Mucosa of gallbladder (tissue), 1 donor: ENCODE results near the gene ZZZ3. TPM values are rescaled to one million over a fixed set of nuclear protein-coding genes. Genes with fewer than 3 reads are reported as not detected.
"Not testable (repeated sequence)": the region's sequence is repeated elsewhere in the genome, so short reads cannot be mapped to it uniquely, and the experiment has no call there.

ENCODE experiments used
- DNase-seq: peaks from one replicate; pipeline ENCODE4 v3.0.0-alpha.2; 2020; ENCODE audit warnings: low spot score
- total RNA-seq: library from RNA; stranded (reverse); gene quantifications from one replicate; pipeline ENCODE4 v1.2.1, GENCODE V29; 2021
- donor health status: DM: no; HTN: no; CAD: no.

The ZZZ3 gene
- total RNA-seq, 1 donor from 2014 or later, result 37.8 TPM

DNA sequence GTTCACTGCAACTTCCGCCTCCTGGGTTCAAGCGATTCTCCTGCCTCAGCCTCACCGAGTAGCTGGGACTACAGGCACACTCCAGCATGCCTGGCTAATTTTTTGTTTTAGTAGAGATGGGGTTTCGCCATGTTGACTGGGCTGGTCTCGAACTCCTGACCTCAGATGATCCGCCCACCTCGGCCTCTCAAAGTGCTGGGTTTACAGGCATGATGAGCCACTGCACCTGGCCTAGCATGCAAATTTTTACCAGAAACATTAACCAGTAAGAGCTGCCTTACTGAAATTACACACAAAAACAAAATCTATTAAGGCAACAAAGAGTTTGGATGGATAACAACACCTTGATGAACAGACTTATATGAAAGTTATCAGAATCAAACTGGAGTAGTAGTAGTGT, 12.1 kb downstream of the ZZZ3 start:
- DNase-seq, result no peak

DNA sequence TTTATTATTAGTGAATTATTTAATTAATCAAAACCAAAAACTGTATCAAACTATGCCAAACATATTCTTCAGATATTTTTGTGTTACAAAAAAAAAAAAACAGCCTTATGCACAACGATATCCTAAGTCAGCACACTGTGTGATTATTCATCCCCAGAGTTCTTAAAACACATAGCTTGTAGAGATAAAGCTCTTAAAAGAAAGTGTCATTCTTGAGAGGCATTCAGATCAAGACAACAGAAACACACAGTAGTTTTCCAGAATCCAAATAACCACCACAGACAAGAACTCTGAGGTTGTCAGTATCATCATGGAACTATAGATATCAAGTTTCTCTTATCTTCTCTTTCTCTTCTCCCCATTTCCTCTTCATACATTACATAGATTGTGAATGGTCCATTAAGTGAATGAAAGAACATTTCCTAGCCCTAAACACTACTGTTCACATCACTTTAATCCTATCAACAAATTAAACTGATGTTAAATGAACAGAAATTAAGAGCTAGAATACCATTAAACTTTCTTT, 13.5 kb downstream of the ZZZ3 start:
- DNase-seq, result no peak

DNA sequence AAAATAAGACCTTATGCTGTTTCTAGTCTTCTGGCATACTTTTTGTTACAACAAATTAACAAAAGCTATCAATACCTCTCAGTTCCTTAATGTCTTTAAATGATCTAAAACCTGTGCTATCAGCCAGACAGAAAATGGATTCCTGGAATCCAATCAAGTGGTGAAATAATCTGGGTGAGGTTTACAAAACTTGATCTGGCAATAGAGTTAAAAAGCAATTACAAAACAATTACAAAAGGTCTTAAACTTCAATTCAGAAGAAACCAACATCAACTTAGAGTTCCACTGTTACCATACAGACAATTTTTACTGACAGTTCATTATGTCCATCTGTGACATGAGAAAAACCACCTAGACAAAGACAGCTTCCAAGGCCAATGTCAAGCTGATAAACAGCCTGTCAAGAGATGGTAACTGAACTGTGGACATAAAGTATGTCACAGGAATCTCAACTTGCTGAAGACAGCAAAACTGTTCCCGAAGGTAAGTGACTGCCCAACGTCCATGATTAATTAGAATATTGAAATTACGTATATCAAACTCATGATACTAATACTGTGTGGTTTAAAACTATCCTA, 17.4 kb downstream of the ZZZ3 start:
- no peak for DNase-seq

DNA sequence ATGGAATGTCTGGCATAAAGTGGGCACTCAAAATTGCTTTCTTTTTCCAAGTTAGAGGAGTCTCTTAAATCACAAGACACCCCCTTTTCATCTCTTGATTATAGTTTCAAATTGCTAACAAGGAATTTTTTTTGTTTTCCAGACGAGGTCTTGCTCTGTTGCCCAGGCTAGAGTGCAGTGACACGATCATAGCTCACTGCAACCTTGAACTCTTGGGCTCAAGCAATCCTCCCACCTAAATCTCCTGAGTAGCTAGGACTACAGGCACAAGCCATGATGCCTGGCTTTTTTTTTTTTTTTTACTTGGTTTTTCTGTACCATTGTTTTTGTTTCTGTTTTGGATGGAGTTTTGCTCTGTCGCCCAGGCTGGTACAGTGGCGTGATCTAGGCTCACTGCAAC, 20.8 kb downstream of the ZZZ3 start:
- DNase-seq, result no peak

DNA sequence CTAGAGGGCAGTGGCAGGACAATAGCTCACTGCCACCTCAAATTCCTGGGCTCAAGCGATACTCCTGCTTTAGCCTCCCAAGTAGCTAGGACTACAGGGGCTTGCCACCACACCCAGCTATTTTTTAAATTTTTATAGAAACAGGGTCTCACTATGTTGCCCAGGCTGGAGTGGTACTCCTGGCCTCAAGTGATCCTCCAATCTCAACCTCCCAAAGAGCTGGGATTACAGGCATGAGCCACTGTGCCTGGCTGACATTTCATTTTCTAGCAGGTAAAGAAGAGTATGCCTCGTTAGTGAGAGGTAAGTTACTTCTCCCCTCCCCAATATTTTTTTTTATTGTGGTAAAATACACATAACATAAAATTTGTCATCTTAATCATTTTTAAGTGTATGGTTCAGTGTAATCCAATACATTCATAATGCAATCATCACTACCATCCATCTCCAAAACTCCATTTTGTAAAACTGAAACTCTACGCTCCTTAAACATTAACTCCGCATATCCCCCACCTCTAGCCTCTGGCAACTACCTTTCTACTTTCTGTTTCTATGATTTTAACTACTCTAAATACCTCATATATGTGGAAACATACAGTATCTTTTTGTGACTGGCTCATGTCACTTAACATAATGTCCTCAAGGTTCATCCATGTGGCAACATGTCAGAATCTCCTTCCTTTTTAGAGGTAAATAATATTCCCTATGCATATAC, 22.4 kb downstream of the ZZZ3 start:
- no peak for DNase-seq

DNA sequence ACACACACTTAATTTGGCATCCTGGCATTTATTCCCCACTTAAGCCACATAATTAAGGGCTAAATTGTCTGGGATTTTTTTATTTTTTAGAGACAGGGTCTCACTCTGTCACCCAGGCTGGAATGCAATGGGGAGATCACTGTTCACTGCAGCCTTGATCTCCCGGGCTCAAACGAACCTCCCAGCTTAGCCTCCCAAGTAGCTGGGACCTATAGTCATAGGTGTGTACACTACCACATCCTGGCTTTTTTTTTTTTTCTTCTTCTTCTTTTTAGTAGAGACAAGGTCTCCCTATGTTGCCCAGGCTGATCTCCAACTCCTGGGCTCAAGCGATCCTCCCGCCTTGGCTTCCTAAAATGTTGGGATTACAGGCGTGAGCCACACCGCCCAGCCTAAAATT, 24.2 kb downstream of the ZZZ3 start:
- no peak for DNase-seq

DNA sequence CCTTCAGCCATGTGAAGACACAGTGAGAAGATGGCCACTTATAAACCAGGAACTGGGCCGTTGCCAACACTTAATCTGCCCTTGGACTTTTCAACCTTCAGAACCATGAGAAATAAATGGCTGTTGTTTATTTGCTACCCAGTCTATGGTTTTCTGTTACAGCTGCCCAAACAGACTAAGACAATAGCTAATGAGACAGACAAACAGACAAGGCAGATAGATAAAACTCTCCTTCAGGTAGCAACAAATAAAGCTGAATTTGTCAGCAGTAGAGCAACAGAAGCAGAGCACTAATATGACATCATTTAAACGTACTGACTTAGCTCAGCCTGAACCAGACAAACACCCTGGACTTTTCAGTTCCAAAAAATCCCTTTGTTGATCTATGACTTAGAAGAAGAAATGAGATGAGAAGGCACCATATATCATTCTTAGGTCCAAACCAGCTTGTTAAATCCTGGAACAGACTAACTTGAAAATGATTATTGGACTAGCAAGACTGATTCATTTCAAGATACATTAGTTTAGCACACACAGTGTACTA, 27.0 kb downstream of the ZZZ3 start:
- DNase-seq, result no peak

DNA sequence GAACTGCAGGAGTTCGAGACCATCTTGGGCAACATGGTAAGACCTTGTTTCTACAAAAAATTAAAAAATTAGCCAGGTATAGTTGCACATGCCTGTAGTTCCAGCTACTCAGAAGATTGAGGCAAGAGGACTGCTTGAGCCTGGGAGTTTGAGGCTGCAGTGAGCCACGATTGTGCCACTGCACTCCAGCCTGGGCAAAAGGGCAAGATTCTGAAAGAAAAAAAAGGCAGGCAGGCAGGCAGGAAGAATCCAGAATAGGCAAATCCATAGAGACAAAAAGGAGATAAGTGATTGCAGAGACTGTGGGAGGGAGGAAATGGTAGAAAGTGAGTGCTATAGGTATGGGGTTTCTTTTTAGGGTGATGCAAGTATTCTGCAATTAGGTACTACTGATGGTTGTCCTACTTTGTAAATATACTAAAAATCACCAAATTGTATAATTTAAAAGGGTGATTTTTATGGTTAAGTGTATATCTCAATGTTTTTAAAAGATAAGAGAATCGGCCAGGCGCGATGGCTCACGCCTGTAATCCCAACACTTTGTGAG, 29.4 kb downstream of the ZZZ3 start:
- DNase-seq, result no peak

DNA sequence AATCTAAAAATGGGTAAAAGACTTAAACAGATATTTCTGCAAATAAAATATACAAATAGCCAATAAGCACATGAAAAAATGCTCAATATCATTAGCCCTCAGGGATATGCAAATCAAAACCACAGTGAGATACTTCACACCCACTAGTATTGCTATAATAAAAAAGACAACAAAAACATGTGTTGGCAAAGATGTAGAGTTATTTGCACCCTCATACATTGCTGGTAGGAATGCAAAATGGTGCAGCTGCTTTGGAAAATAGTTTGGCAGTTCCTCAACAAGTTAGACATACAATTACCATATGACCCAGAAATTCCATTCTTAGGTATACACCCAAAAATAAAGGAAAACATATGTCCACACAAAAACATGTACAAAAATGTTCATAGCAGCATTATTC, 30.2 kb downstream of the ZZZ3 start:
- DNase-seq, result no peak

DNA sequence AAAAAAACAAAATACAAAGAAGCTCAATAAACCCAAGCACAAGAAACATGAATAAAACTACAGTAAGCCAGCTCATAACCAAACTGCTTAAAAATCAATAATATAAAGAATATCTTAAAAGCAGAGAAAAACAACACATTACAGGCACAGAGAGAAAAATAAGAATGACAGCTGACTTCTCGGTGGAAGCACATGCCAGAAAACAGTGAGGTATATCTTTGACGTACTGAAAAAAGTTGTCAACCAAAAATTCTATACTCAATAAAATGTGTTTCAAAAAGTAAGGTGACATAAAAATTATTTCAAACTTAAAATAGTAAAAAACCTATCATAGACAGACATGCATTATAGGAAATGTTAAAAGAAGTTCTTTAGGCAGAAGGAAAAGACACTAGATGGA, 33.3 kb downstream of the ZZZ3 start:
- no peak for DNase-seq

DNA sequence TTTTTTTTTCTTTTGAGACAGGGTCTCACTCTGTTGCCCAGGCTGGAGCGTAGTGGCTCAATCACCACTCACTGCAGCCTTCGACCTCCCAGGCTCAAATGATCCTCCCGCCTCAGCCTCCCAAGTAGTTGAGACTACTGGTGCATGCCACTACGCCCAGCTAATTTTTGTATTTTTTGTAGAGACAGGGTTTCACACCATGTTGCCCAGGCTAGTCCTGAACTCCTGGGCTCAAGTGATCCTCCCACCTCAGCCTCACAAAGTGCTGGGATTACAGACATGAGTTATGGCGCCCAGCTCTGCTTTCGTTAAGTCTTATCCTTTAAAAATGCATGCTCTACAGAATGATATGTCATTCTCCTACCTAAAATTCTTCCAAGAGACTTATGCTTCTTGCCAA, 36.2 kb downstream of the ZZZ3 start:
- DNase-seq, result not testable (repeated sequence)

DNA sequence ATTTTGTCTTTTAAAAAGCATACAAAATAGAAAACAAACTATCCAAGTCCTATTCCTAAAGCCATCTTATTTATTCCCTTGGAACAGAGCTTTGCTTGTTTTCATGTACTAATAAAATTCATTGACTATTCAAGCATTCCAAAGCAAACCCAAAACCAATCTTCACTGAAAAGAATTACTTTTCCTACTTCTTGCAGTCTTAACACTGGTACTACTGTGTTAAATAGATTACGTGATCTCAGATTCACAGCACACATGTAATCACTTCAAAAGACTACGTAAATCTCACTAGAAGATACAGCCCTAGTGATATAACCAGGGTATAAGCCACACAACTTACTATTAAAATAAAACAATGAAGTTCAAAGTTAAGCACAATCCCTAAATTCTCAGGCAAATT, 39.0 kb downstream of the ZZZ3 start:
- DNase-seq, result no peak

DNA sequence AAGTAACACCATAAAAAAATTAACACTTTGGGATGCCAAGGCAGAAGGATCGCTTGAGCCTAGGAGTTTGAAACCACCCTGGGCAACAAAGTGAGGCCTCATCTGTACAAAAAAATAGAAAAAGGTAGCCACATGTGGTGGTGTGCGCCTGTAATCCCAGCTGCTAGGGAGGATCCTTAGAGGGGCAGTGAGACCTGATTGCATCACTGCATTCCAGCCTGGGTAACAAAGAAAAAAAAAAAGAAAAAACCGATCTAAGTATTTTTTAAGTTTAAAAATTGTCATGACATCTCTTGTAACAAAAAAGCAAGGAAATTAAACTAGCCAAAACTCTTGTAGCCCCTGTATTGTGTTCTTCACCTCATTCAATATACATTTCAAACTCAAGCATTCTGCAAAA, 39.5 kb downstream of the ZZZ3 start:
- no peak for DNase-seq

DNA sequence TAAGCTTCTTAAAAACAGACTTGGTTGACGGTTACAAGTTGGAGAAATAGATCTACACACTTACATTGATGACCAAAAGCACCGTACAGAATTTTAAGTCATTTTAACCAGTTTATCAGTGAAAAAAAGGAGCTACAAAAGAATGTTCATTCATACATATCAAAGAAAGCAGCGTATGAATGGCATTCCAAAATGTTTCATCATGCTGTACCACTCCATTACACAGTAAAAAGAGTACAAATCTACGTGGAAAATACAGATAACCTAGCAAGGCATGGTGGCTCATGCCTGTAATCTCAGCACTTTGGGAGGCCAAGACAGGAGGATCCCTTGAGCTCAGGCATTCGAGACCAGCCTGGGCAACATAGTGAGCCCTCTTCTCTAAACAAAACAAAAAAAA, 40.3 kb downstream of the ZZZ3 start:
- no peak for DNase-seq

DNA sequence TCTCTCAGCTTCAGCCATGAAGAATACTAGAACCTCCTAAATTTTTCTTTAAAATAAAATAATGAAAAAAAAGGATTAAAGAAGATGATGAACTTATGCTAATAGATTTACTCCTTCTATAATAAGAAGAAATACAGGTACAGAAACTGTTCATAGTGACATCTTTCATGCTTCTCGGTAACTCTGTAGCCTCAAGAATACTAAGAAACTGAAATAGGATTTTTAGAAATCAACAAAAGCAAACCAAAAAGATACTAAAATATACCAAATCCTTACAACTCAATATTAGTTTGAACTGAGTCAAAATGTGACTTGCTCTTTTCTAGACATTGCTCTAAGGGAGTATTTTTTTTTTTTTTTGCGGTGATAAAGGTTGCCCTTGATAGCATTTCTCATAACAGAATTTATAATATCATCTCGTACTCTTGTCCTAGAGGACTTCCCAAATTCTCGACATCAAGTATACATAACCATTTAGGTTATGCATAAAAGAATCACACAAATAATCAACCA, 42.8 kb downstream of the ZZZ3 start:
- no peak for DNase-seq

DNA sequence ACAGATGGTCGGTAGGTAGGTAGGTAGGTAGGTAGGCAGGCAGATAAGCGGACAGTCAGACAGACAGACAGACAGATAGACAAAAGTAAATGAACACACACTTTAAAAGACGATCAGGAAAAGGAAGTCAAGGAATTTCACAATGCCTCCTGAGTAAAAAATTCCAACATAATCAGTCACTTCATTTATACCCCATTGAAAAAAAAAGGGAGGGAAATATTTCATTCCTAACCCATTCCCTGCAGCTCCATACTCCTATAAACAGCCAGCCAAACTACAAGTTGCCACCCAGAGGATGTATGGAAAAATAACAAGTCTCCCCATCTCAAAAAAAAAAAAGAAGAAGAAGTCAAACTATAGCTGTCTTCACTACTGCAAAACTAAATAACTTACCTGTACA, 43.4 kb downstream of the ZZZ3 start:
- no peak for DNase-seq

DNA sequence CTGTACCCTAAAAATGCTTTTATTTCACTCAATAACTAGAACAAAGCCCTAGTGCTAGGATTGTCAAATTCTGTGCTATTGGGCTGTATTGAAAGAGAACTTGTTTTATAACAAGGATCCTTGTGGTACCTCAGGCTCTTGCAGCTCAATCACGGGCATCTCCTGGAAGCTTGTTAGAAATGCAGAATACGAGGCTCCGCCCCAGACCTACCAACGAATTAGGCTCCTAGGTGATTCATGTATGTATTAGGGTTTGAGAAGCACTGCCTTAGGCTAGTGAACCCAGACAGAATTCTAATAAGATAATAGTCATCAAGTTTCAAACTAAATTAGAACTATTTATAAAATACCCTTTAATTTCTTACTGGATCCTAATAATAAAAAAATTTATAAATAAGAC, 45.6 kb downstream of the ZZZ3 start:
- DNase-seq, result no peak

Other genes starting within 250 kb of the ZZZ3 start
- 61.1 TPM for gene USP33, start 77.2 kb upstream of the ZZZ3 start, total RNA-seq
- gene MIGA1, start 97.0 kb upstream of the ZZZ3 start, total RNA-seq, result 22.4 TPM
- 36.5 TPM for gene NEXN, start 206.0 kb upstream of the ZZZ3 start, total RNA-seq